Liver (tissue), 9 donors: ENCODE results near the gene SERINC5. TPM values are rescaled to one million over a fixed set of nuclear protein-coding genes. Genes with fewer than 3 reads are reported as not detected.
"Not testable (repeated sequence)": the region's sequence is repeated elsewhere in the genome, so short reads cannot be mapped to it uniquely, and the experiment has no call there.

Experiments used
- DNase-seq: peaks from one replicate; pipeline ENCODE4 v3.0.0-alpha.2; 2017; ENCODE audit warnings: low spot score
- H3K27ac ChIP-seq, 2 donors: one replicate each; pipeline ENCODE4 v1.7.0; 2013; ENCODE audit warnings: inconsistent platforms in 2 of 2, low read length in 2 of 2, control low read depth in 1 of 2, low read depth in 1 of 2, mild to moderate bottlenecking in 1 of 2
- H3K27me3 ChIP-seq, 4 donors: one replicate each; pipeline versions ENCODE4 v1.6.1 to v1.7.0; 2013; ENCODE audit warnings: low read length in 3 of 4, inconsistent platforms in 1 of 4, mild to moderate bottlenecking in 1 of 4, moderate library complexity in 1 of 4; ENCODE audit not compliant: control insufficient read depth in 4 of 4, insufficient read depth in 4 of 4
- H3K36me3 ChIP-seq, 4 donors: one replicate each; pipeline versions ENCODE4 v1.6.1 to v1.7.0; 2013; ENCODE audit warnings: low read length in 3 of 4, mild to moderate bottlenecking in 3 of 4, low read depth in 1 of 4, moderate library complexity in 1 of 4; ENCODE audit not compliant: control insufficient read depth in 4 of 4, insufficient read depth in 3 of 4
- H3K4me1 ChIP-seq, 4 donors: one replicate each; pipeline versions ENCODE4 v1.6.1 to v1.7.0; 2013; ENCODE audit warnings: low read length in 3 of 4, mild to moderate bottlenecking in 3 of 4, moderate library complexity in 1 of 4; ENCODE audit not compliant: control insufficient read depth in 4 of 4, insufficient read depth in 4 of 4
- H3K4me3 ChIP-seq, 3 donors: one replicate each; pipeline versions ENCODE4 v1.6.1 to v1.7.0; 2013; ENCODE audit warnings: low read length in 3 of 3, control low read depth in 1 of 3, low read depth in 1 of 3, mild to moderate bottlenecking in 1 of 3
- H3K9ac ChIP-seq, 2 donors: one replicate each; pipeline ENCODE4 v1.7.0; 2013; ENCODE audit warnings: low read length in 2 of 2, mild to moderate bottlenecking in 2 of 2, moderate library complexity in 2 of 2, control low read depth in 1 of 2, low read depth in 1 of 2
- H3K9me3 ChIP-seq, 4 donors: one replicate each; pipeline versions ENCODE4 v1.6.1 to v1.7.0; 2013; ENCODE audit warnings: low read length in 3 of 4; ENCODE audit not compliant: control insufficient read depth in 4 of 4
- CTCF ChIP-seq: fragments of 150-350 bp; IDR thresholded peaks from 2 replicates; pipeline ENCODE4 v1.5.1; 2017; ENCODE audit warnings: improper control_type of control experiment, low read depth, low read length; ENCODE audit not compliant: missing input control
- EGR1 ChIP-seq, 2 donors: IDR thresholded peaks; 2 replicates each; pipeline ENCODE4 v1.6.1; 2016 to 2018; ENCODE audit warnings: antibody characterized with exemption in 2 of 2, low read depth in 2 of 2
- GABPA ChIP-seq, 2 donors: IDR thresholded peaks in 1 of 2; conservative IDR thresholded peaks in 1 of 2; 2 replicates each; pipeline ENCODE4 v1.6.1; 2016; ENCODE audit warnings: antibody characterized with exemption in 2 of 2, mild to moderate bottlenecking in 1 of 2, moderate library complexity in 1 of 2
- HNF4G ChIP-seq: IDR thresholded peaks from 2 replicates; pipeline ENCODE4 v1.6.1; 2016; ENCODE audit warnings: antibody characterized with exemption
- MAX ChIP-seq: IDR thresholded peaks from 2 replicates; pipeline ENCODE4 v1.6.1; 2016; ENCODE audit warnings: antibody characterized with exemption
- NR2F2 ChIP-seq: IDR thresholded peaks from 2 replicates; pipeline ENCODE4 v1.6.1; 2016; ENCODE audit warnings: antibody characterized with exemption
- RAD21 ChIP-seq, 2 donors: IDR thresholded peaks; 2 replicates each; pipeline ENCODE4 v1.6.1; 2016; ENCODE audit warnings: antibody characterized with exemption in 2 of 2, mild to moderate bottlenecking in 2 of 2
- REST ChIP-seq: IDR thresholded peaks from 2 replicates; pipeline ENCODE4 v1.6.1; 2016; ENCODE audit warnings: antibody characterized with exemption, mild to moderate bottlenecking
- RXRA ChIP-seq, 2 donors: IDR thresholded peaks; 2 replicates each; pipeline ENCODE4 v1.6.1; 2017 to 2018; ENCODE audit warnings: antibody characterized with exemption in 2 of 2, mild to moderate bottlenecking in 1 of 2
- TAF1 ChIP-seq: conservative IDR thresholded peaks from 2 replicates; pipeline ENCODE4 v1.6.1; 2016; ENCODE audit warnings: antibody characterized with exemption, mild to moderate bottlenecking
- YY1 ChIP-seq: IDR thresholded peaks from 2 replicates; pipeline ENCODE4 v1.6.1; 2016; ENCODE audit warnings: antibody characterized with exemption, mild to moderate bottlenecking
- WGBS: extraction: QIAGEN DNeasy Blood & Tissue Kit; methylation state at CpG from one replicate; pipeline ENCODE4 v1.1.7; 2013; 5-methylcytosine and 5-hydroxymethylcytosine counted together
- polyA plus RNA-seq, 2 donors: library from polyadenylated mRNA; stranded (reverse) in 1 of 2; unstranded in 1 of 2; fragments of 200-250 nt in 1 of 2; fragments of >200 nt in 1 of 2; fragmentation: Nextera tagmentation in 1 of 2; extraction: Ambion mirVana in 1 of 2; gene quantifications; one replicate each; pipeline versions ENCODE4 v1.2.1 to v1.2.3, GENCODE V29; 2013 to 2015
- total RNA-seq, 2 donors: library from RNA; depleted of rRNA; stranded (reverse); fragments of >200 nt; gene quantifications; one replicate each; pipeline ENCODE4 v1.2.3, GENCODE V29; 2014
- donor health status: healthy.
- donor health status: healthy.
- donor health status: healthy.
- donor health status: healthy.
- donor health status: healthy.

Gene SERINC5
- total and polyA plus RNA-seq, 4 donors: 22.2 to 82.3 (median 32.0) TPM

GRCh38 chr5:80300796-80301195, 44.9 kb upstream of the SERINC5 start:
- H3K36me3 ChIP-seq, H3K4me3 ChIP-seq, H3K27ac ChIP-seq, H3K27me3 ChIP-seq, DNase-seq, H3K9ac ChIP-seq, H3K9me3 ChIP-seq, H3K4me1 ChIP-seq: not testable (repeated sequence)
- WGBS: 96% methylated on average over 18 of the region's 27 CpGs

GRCh38 chr5:80300125-80300524, 44.3 kb upstream of the SERINC5 start:
- Histone ChIP-seq H3K9ac (no peak overlapping the region), H3K27ac (no peak overlapping the region), H3K4me3 (no peak overlapping the region), H3K27me3 (no peaks in the 10 kb centered on the region), H3K9me3 (no peaks in the 10 kb centered on the region), H3K4me1 (no peaks in the 10 kb centered on the region), H3K36me3 (no peaks in the 10 kb centered on the region)
- WGBS: 96% methylated on average over 8 of the region's 8 CpGs
- no peak for TF ChIP-seq RXRA (IDR thresholded peaks at IDR 0.05)
- TF ChIP-seq YY1: no peak
- TF ChIP-seq EGR1 (IDR thresholded peaks at IDR 0.05; ENCODE audit: low read depth in 2 of 2): no peak
- TF ChIP-seq RAD21 (IDR thresholded peaks at IDR 0.05): no peak
- DNase-seq: no peak

- no peak overlapping the region for H3K27ac ChIP-seq
- WGBS: 95% methylated on average over 8 of the region's 8 CpGs
- H3K9me3 ChIP-seq: no peaks in the 10 kb centered on the region
- H3K4me3 ChIP-seq: no peak overlapping the region
- H3K9ac ChIP-seq: no peak overlapping the region
- TF ChIP-seq MAX (no peak), TAF1 (no peak), RAD21 (IDR thresholded peaks at IDR 0.05) (no peak), HNF4G (no peak), GABPA (IDR thresholded peaks at IDR 0.05 in 1 of 2, conservative IDR thresholded peaks at IDR 0.05 in 1 of 2) (no peak), CTCF (no peak), REST (no peak), NR2F2 (no peak)
- no peaks in the 10 kb centered on the region for H3K36me3 ChIP-seq
- no peak for DNase-seq
- H3K4me1 ChIP-seq: no peaks in the 10 kb centered on the region
- no peaks in the 10 kb centered on the region for H3K27me3 ChIP-seq
Observed at GRCh38 chr5:80299601-80300000, 43.8 kb upstream of the SERINC5 start.
